ENCODE data around the gene FAM227A. TPM values are rescaled to one million over a fixed set of nuclear protein-coding genes. Genes with fewer than 3 reads are reported as not detected.

Gene FAM227A
- total and polyA plus RNA-seq, 2 of the 13 experiments (the other 11 are each of a cell fraction or from before 2014, with no cell fraction given) = 1.0 to 1.5 TPM

GRCh38 chr22:38607680-38608079 lies 48.5 kb downstream of the FAM227A start (continued):
- TF ChIP-seq HIVEP1 (CRISPR knock-in tag; IDR thresholded peaks at IDR 0.05) (no peak), ZNF3 (CRISPR knock-in tag; IDR thresholded peaks at IDR 0.05) (peak; percentile 95), FOXA3 (CRISPR knock-in tag; IDR thresholded peaks at IDR 0.05) (peak; percentile 47), ZGPAT (CRISPR knock-in tag; IDR thresholded peaks at IDR 0.05) (peak; percentile 39; the same call in 1 of the 2 replicates), MIXL1 (CRISPR knock-in tag; IDR thresholded peaks at IDR 0.05) (0 out of 2 replicates have a peak, but pooled peaks have one; percentile 29), CEBPG (CRISPR knock-in tag; IDR thresholded peaks at IDR 0.05) (peak; percentile 74), ZNF7 (CRISPR knock-in tag; IDR thresholded peaks at IDR 0.05) (peak; percentile 46; the same call in 1 of the 2 replicates), FOXA1 (IDR thresholded peaks at IDR 0.05) (no peak), FOXA1 (CRISPR knock-in tag; IDR thresholded peaks at IDR 0.05) (0 out of 2 replicates have a peak, but pooled peaks have one; percentile 50)

DNA sequence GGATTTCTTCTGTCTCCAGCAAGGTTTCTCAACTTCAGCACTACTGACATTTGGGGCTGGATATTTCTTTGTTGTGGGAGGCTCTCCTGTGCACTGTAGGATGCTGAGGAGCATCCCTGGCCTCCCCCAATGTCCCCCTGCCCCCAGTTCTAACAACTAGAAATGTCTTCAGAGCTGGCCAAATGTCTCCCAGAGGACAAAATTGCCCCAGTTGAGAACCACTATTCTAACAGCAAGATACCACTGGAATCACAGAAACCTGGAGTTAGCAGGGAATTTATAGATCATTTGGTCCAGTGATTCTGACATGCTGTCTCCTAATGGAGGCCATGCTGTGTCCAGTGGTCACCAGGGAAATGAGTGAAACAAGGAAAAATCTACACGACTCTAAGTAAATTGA lies 54.0 kb downstream of the FAM227A start:
- DNase-seq (ENCODE audit: low spot score) = no peak
- TF ChIP-seq GATA4 (IDR thresholded peaks at IDR 0.05; ENCODE audit: borderline replicate concordance, low read depth) (no peak), ZNF33A (CRISPR knock-in tag; IDR thresholded peaks at IDR 0.05; ENCODE audit: borderline replicate concordance) (no peak), ZNF792 (CRISPR knock-in tag; IDR thresholded peaks at IDR 0.05) (no peak), ISX (CRISPR knock-in tag; conservative IDR thresholded peaks at IDR 0.05) (no peak), FOXK1 (CRISPR knock-in tag; IDR thresholded peaks at IDR 0.05; ENCODE audit: borderline replicate concordance, low read depth) (no peak)
- TF ChIP-seq, protein P1, sequence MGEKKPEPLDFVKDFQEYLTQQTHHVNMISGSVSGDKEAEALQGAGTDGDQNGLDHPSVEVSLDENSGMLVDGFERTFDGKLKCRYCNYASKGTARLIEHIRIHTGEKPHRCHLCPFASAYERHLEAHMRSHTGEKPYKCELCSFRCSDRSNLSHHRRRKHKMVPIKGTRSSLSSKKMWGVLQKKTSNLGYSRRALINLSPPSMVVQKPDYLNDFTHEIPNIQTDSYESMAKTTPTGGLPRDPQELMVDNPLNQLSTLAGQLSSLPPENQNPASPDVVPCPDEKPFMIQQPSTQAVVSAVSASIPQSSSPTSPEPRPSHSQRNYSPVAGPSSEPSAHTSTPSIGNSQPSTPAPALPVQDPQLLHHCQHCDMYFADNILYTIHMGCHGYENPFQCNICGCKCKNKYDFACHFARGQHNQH (CRISPR knock-in tag; IDR thresholded peaks at IDR 0.05) = no peak

More for the DNA sequence above, 54.0 kb downstream of the FAM227A start:
- no peaks in the 10 kb centered on the region for H4K20me1 ChIP-seq (ENCODE audit: insufficient read depth, low read length)
- no peak for FAIRE-seq
- BruUV-seq (replicated peaks) = no TSS peak
- no peak overlapping the region for H3K9ac ChIP-seq (ENCODE audit: insufficient read depth, low read depth, low read length)
- intact Hi-C loops (cut with micrococcal nuclease; ENCODE audit: unreplicated experiment) = no loop called here
- ChIA-PET CTCF (ENCODE audit: low intra/inter-chr PET ratio, low total read pairs) (no interaction called here), POLR2A (no interaction called here)
- no peaks in the 10 kb centered on the region; the same call in 1 of the 2 replicates for H3K4me1 ChIP-seq (ENCODE audit: insufficient read depth, low read length)
- no peaks in the 10 kb centered on the region for H3K79me2 ChIP-seq (ENCODE audit: insufficient read depth, low read length)
- H3K27ac ChIP-seq (ENCODE audit: extremely low read length, insufficient read depth, low read length) = no peak overlapping the region
- no peak overlapping the region for H3K4me3 ChIP-seq (replicated peaks in 1 of 3; ENCODE audit: insufficient read depth in 1 of 3, low read depth in 2 of 3, low read length in 3 of 3)
- H3K36me3 ChIP-seq (replicated peaks in 1 of 2; ENCODE audit: control insufficient read depth in 1 of 2, insufficient read depth in 2 of 2, low read length in 2 of 2) = no peaks in the 10 kb centered on the region
- H3K9me3 ChIP-seq (ENCODE audit: low read length) = no peaks in the 10 kb centered on the region
- no peak overlapping the region for H2AFZ ChIP-seq (ENCODE audit: low read length)
- H3K4me2 ChIP-seq (ENCODE audit: low read depth, low read length) = no peak overlapping the region
- ATAC-seq = no peak
- WGBS (ENCODE audit: low lambda C conversion rate) = 74% methylated on average over 1 of the region's 1 CpG
- H3K27me3 ChIP-seq (ENCODE audit: control insufficient read depth in 1 of 2, insufficient read depth in 2 of 2, low read length in 2 of 2) = no peaks in the 10 kb centered on the region
- in situ Hi-C loops (cut with HindIII; ENCODE audit: extremely low pct_ligation_motif_present, low pct_unique_long_range_greater_than_20kb) = no loop called here

Measured in HepG2 (cell line).